22Rv1 (cell line): ENCODE data around the gene SNX24.

Experiments used
- CTCF ChIP-seq: fragments of 450-650 bp; IDR thresholded peaks from 2 replicates; pipeline ENCODE4 v1.5.1; 2017; ENCODE audit warnings: mild to moderate bottlenecking
- ZFX ChIP-seq: fragments of 450-650 bp; IDR thresholded peaks from 2 replicates; pipeline ENCODE4 v1.6.1; 2017; ENCODE audit warnings: antibody characterized with exemption, borderline replicate concordance

GRCh38 chr5:122863721-122864120 is 18.3 kb downstream of the SNX24 start:
- TF ChIP-seq CTCF = no peak
- TF ChIP-seq ZFX = no peak
